DND-41 (cell line): ENCODE measurements around the gene HSPG2.

Experiments
- ATAC-seq: fragments of 200-7000 bp; cut with Tn5 transposase; 3 replicates; pipeline ENCODE4 v1.9.1; 2021; ENCODE audit warnings: low read depth; ENCODE audit not compliant: insufficient read depth
- DNase-seq: peaks from one replicate; pipeline ENCODE4 v3.0.0-alpha.2; 2020
- H2AFZ ChIP-seq: 2 replicates; pipeline ENCODE4 v1.6.0; 2012; ENCODE audit warnings: low read depth, low read length
- H3K27ac ChIP-seq: 2 replicates; pipeline ENCODE4 v1.5.1; 2012; ENCODE audit warnings: low read length, inconsistent platforms
- H3K27me3 ChIP-seq: fragments of 200-600 bp; sonication (generic); 2 replicates; pipeline ENCODE4 v1.6.0; 2012; ENCODE audit warnings: low read length, mild to moderate bottlenecking, inconsistent platforms; ENCODE audit not compliant: insufficient read depth, poor library complexity
- H3K36me3 ChIP-seq: 2 replicates; pipeline ENCODE4 v1.5.1; 2012; ENCODE audit warnings: low read length, inconsistent platforms; ENCODE audit not compliant: insufficient read depth
- H3K4me1 ChIP-seq: 2 replicates; pipeline ENCODE4 v1.5.1; 2012; ENCODE audit warnings: mild to moderate bottlenecking, low read length; ENCODE audit not compliant: insufficient read depth
- H3K4me2 ChIP-seq: 2 replicates; pipeline ENCODE4 v1.6.0; 2012; ENCODE audit warnings: mild to moderate bottlenecking, moderate library complexity, low read length, inconsistent platforms; ENCODE audit not compliant: insufficient read depth
- H3K4me3 ChIP-seq, 2 experiments: fragments of 200-600 bp in 1 of 2; shearing (Covaris generic) in 1 of 2; 2 replicates each; pipeline ENCODE4 v1.5.1; 2012 to 2016; ENCODE audit warnings: inconsistent platforms in 2 of 2, low read length in 2 of 2, mild to moderate bottlenecking in 2 of 2, low read depth in 1 of 2, moderate library complexity in 1 of 2
- H3K79me2 ChIP-seq: 2 replicates; pipeline ENCODE4 v1.6.0; 2012; ENCODE audit warnings: low read length, inconsistent platforms; ENCODE audit not compliant: insufficient read depth
- H3K9ac ChIP-seq: 2 replicates; pipeline ENCODE4 v1.6.0; 2012; ENCODE audit warnings: low read depth, mild to moderate bottlenecking, inconsistent platforms, low read length, moderate library complexity
- H3K9me3 ChIP-seq: 2 replicates; pipeline ENCODE4 v1.5.1; 2012; ENCODE audit warnings: low read length, moderate library complexity, mild to moderate bottlenecking, inconsistent platforms; ENCODE audit not compliant: insufficient read depth, severe bottlenecking
- H4K20me1 ChIP-seq: 2 replicates; pipeline ENCODE4 v1.6.0; 2012; ENCODE audit warnings: low read length; ENCODE audit not compliant: insufficient read depth
- CTCF ChIP-seq: IDR thresholded peaks from 2 replicates; pipeline ENCODE4 v1.5.1; 2012; ENCODE audit warnings: borderline replicate concordance, low read length, moderate library complexity, mild to moderate bottlenecking; ENCODE audit not compliant: poor library complexity, severe bottlenecking; ENCODE audit errors: extremely low read depth
- EZH2 ChIP-seq: IDR thresholded peaks from 3 replicates; pipeline ENCODE4 v1.6.1; 2012; ENCODE audit warnings: borderline replicate concordance, low read depth, mild to moderate bottlenecking, moderate library complexity, low read length, inconsistent platforms; ENCODE audit not compliant: severe bottlenecking

HSPG2 gene

GRCh38 chr1:21902026-21903012 lies 34.8 kb downstream of the HSPG2 start:
- H3K4me1 ChIP-seq, result no peaks in the 10 kb centered on the region
- no peak overlapping the region for H2AFZ ChIP-seq
- no peak overlapping the region for H3K9ac ChIP-seq
- H4K20me1 ChIP-seq, result peaks cover 4% of the 10 kb centered on the region; the same call in 1 of the 2 replicates
- DNase-seq, result no peak
- H3K4me2 ChIP-seq, result no peak overlapping the region
- no peak overlapping the region for H3K27ac ChIP-seq
- H3K27me3 ChIP-seq, result no peaks in the 10 kb centered on the region
- no peak for ATAC-seq
- H3K9me3 ChIP-seq, result no peaks in the 10 kb centered on the region
- no peaks in the 10 kb centered on the region for H3K36me3 ChIP-seq
- TF ChIP-seq CTCF (no peak), EZH2 (no peak)
- H3K79me2 ChIP-seq, result no peaks in the 10 kb centered on the region
- no peak overlapping the region for H3K4me3 ChIP-seq

GRCh38 chr1:21901473-21901847 lies 35.6 kb downstream of the HSPG2 start:
- H3K4me2 ChIP-seq, result no peak overlapping the region
- no peak overlapping the region for H3K4me3 ChIP-seq
- H3K79me2 ChIP-seq, result no peaks in the 10 kb centered on the region
- no peak overlapping the region for H2AFZ ChIP-seq
- no peak overlapping the region for H3K9ac ChIP-seq
- no peak overlapping the region for H3K27ac ChIP-seq
- no peaks in the 10 kb centered on the region for H3K4me1 ChIP-seq
- ATAC-seq (no peak), DNase-seq (no peak)
- H3K9me3 ChIP-seq, result no peaks in the 10 kb centered on the region
- TF ChIP-seq CTCF, result no peak
- no peak for TF ChIP-seq EZH2
- H3K27me3 ChIP-seq, result no peaks in the 10 kb centered on the region
- no peaks in the 10 kb centered on the region; the same call in 1 of the 2 replicates for H4K20me1 ChIP-seq
- no peaks in the 10 kb centered on the region for H3K36me3 ChIP-seq

- no peaks in the 10 kb centered on the region for H3K4me1 ChIP-seq
- no peak overlapping the region for H3K4me2 ChIP-seq
Measured at GRCh38 chr1:21900766-21901472, 36.2 kb downstream of the HSPG2 start.

More at GRCh38 chr1:21900766-21901472, 36.2 kb downstream of the HSPG2 start:
- Histone ChIP-seq H3K9ac (no peak overlapping the region), H3K79me2 (no peaks in the 10 kb centered on the region), H4K20me1 (no peaks in the 10 kb centered on the region; the same call in 1 of the 2 replicates), H2AFZ (no peak overlapping the region), H3K4me3 (no peak overlapping the region), H3K9me3 (no peaks in the 10 kb centered on the region), H3K27me3 (no peaks in the 10 kb centered on the region), H3K27ac (no peak overlapping the region), H3K36me3 (no peaks in the 10 kb centered on the region)
- no peak for DNase-seq
- TF ChIP-seq CTCF, result no peak
- no peak for TF ChIP-seq EZH2
- ATAC-seq, result no peak
